Measurements from ENCODE around the gene MBD4. TPM values are rescaled to one million over a fixed set of nuclear protein-coding genes. Genes with fewer than 3 reads are reported as not detected.

MBD4 gene
- total and polyA plus RNA-seq, 2 of the 4 experiments (the other 2 are of a cell fraction) = 13.8 to 15.0 TPM

GRCh38 chr3:129403450-129403849, 36.3 kb downstream of the MBD4 start:
- H2AK9ac ChIP-seq (replicated peaks; ENCODE audit: low read depth, low read length, poor library complexity) = no peak overlapping the region
- ChIA-PET POLR2A (ENCODE audit: unreplicated experiment) (no interaction called here), CTCF (no interaction called here)
- H3K9me1 ChIP-seq (ENCODE audit: insufficient read depth, low read length) = no peaks in the 10 kb centered on the region
- no peak overlapping the region for H3K27ac ChIP-seq (ENCODE audit: insufficient read depth, low read length)
- H2BK20ac ChIP-seq (ENCODE audit: low read depth, low read length) = no peak overlapping the region
- no peak for ATAC-seq (ENCODE audit: low read depth)
- no peaks in the 10 kb centered on the region for H4K20me1 ChIP-seq (ENCODE audit: insufficient read depth, low read length)
- intact Hi-C loops (cut with micrococcal nuclease) = no loop called here
- no peak overlapping the region for H3K14ac ChIP-seq (replicated peaks; ENCODE audit: low read depth, low read length)
- no peak overlapping the region for H2BK5ac ChIP-seq (ENCODE audit: low read depth, low read length, poor library complexity, severe bottlenecking)
- H2BK15ac ChIP-seq (ENCODE audit: low read depth, low read length) = no peak overlapping the region
- no peak for DNase-seq
- dilution Hi-C loops (cut with HindIII; ENCODE audit: low sequenced_read_pairs, unreplicated experiment) = no loop called here
- in situ Hi-C loops (cut with MboI; ENCODE audit: low sequenced_read_pairs) = no loop called here
- no peak overlapping the region for H3K18ac ChIP-seq (ENCODE audit: low read depth, low read length)
- H3K4me1 ChIP-seq (ENCODE audit: control insufficient read depth, insufficient read depth, low read length) = 0 out of 2 replicates have a peak, but pooled peaks cover 2% of the 10 kb centered on the region
- H4K91ac ChIP-seq (ENCODE audit: insufficient read depth, low read depth, low read length) = no peak overlapping the region
- WGBS, 2 experiments (ENCODE audit: extremely low coverage in 2 of 2, insufficient read length in 1 of 2) = 95% methylated on average over 3 of the region's 7 CpGs; no CpG with 5 or more reads in 1 of the 2 experiments
- H3K9ac ChIP-seq (ENCODE audit: low read depth, low read length) = no peak overlapping the region
- no peak overlapping the region for H3K4me2 ChIP-seq (ENCODE audit: low read depth, low read length)
- H2AK5ac ChIP-seq (ENCODE audit: low read depth, low read length) = no peak overlapping the region
- no peak overlapping the region for H3K4me3 ChIP-seq (ENCODE audit: insufficient read depth, low read depth, low read length)
- no peak overlapping the region for H3K56ac ChIP-seq (ENCODE audit: extremely low read depth, insufficient read depth, low read length)
- H3K23ac ChIP-seq (ENCODE audit: low read depth, low read length) = no peak overlapping the region
- no peak overlapping the region for H3K4ac ChIP-seq (ENCODE audit: low read depth, low read length)
- no peak for TF ChIP-seq MAZ (IDR thresholded peaks at IDR 0.05; ENCODE audit: borderline replicate concordance, low read depth, low read length)
- no peak for TF ChIP-seq MAFK (IDR thresholded peaks at IDR 0.05; ENCODE audit: low read depth, low read length)
- TF ChIP-seq POLR2A (IDR thresholded peaks at IDR 0.05; ENCODE audit: low read depth, low read length) = no peak
- H3K9me3 ChIP-seq (ENCODE audit: control insufficient read depth, insufficient read depth, low read length) = no peaks in the 10 kb centered on the region
- no peak overlapping the region for H2BK120ac ChIP-seq (ENCODE audit: low read depth, low read length)
- BruUV-seq (replicated peaks) = no TSS peak
- no peak overlapping the region for H4K5ac ChIP-seq (ENCODE audit: low read depth, low read length)
- peaks cover 0 to 7% of the 10 kb centered on the region in 2 experiments; a peak in 2 of 4 replicates for H3K79me1 ChIP-seq (ENCODE audit: low read depth in 1 of 2, low read length in 2 of 2)
- no peak overlapping the region for H2AFZ ChIP-seq (replicated peaks; ENCODE audit: low read length, poor library complexity)
- H3K36me3 ChIP-seq (ENCODE audit: control insufficient read depth, insufficient read depth, low read length) = no peaks in the 10 kb centered on the region
- H3K27me3 ChIP-seq (ENCODE audit: control insufficient read depth, insufficient read depth, low read length) = no peaks in the 10 kb centered on the region
- H4K8ac ChIP-seq (ENCODE audit: low read depth in 2 of 2, low read length in 2 of 2) = no peak overlapping the region

Data from IMR-90 (cell line).